Type B pancreatic cell (in vitro differentiated cells): Measurements from ENCODE around the gene HCK. TPM values are rescaled to one million over a fixed set of nuclear protein-coding genes. Genes with fewer than 3 reads are reported as not detected.

ENCODE experiments used
- DNase-seq: peaks from one replicate; pipeline ENCODE4 v3.0.0; 2021; ENCODE audit warnings: mixed read lengths; ENCODE audit not compliant: unreplicated experiment; ENCODE audit errors: extremely low spot score
- H3K27ac Mint-ChIP-seq: 2 replicates; pipeline ENCODE4 v1.8.0; 2021; ENCODE audit warnings: mild to moderate bottlenecking, mixed read lengths
- H3K27me3 Mint-ChIP-seq: 2 replicates; pipeline ENCODE4 v1.8.0; 2021; ENCODE audit warnings: mixed read lengths
- H3K36me3 Mint-ChIP-seq: 2 replicates; pipeline ENCODE4 v1.8.0; 2021; ENCODE audit warnings: mixed read lengths
- H3K4me1 Mint-ChIP-seq: one replicate; pipeline ENCODE4 v1.8.0; 2021; ENCODE audit warnings: mixed read lengths; ENCODE audit not compliant: unreplicated experiment
- H3K4me3 Mint-ChIP-seq: 2 replicates; pipeline ENCODE4 v1.8.0; 2021; ENCODE audit warnings: mild to moderate bottlenecking, mixed read lengths
- H3K9me3 Mint-ChIP-seq: 2 replicates; pipeline ENCODE4 v1.8.0; 2021; ENCODE audit warnings: mixed read lengths
- total RNA-seq: library from RNA; stranded (reverse); gene quantifications from 2 replicates; pipeline ENCODE4 v1.2.1, GENCODE V29; 2021; ENCODE audit warnings: low replicate concordance
- TF ChIP-seq, protein P1 (sequence below): fragments of 200-600 bp; sonication (generic); conservative IDR thresholded peaks from 2 replicates; pipeline ENCODE4 v1.5.0; 2021; ENCODE audit warnings: antibody characterized with exemption, mild to moderate bottlenecking

The HCK gene
- total RNA-seq, 1 donor from 2014 or later, result not detected

DNA sequence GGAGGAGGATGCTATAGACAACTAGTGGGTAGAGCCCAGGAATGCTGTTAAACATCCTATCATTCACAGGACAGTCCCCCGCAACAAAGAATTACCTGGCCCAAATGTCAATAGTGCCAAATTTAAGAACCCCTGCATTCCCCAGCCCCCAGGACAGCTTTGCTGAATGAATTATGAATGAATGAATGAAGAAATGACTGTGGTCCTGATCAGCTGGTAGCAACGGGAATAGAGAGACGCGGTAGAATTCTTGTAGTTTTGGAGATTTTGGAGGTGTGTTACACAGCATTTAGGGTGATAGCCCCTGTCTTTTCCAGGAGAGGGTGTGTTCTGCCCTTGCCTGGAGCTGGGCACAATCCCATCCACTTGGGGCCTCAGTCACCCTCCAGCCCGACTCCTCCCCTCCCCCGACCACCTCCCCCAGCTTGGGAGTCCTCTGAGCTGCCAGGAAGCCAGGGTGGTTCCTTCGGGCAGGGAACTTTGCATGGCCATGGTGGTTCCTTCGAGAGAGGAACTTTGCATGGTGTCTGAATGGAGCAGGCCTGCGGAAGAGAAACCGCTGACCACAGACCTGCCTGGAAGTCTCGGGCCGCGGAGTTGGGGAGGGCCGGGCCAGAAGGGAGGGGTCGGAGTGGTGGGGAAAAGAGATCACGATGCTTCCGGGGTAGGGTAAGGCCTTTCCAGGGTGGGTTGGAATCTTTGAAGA, 1.0 kb upstream of the HCK start:
- TF ChIP-seq, protein P1, sequence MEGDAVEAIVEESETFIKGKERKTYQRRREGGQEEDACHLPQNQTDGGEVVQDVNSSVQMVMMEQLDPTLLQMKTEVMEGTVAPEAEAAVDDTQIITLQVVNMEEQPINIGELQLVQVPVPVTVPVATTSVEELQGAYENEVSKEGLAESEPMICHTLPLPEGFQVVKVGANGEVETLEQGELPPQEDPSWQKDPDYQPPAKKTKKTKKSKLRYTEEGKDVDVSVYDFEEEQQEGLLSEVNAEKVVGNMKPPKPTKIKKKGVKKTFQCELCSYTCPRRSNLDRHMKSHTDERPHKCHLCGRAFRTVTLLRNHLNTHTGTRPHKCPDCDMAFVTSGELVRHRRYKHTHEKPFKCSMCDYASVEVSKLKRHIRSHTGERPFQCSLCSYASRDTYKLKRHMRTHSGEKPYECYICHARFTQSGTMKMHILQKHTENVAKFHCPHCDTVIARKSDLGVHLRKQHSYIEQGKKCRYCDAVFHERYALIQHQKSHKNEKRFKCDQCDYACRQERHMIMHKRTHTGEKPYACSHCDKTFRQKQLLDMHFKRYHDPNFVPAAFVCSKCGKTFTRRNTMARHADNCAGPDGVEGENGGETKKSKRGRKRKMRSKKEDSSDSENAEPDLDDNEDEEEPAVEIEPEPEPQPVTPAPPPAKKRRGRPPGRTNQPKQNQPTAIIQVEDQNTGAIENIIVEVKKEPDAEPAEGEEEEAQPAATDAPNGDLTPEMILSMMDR, result no peak
- H3K9me3 Mint-ChIP-seq, result no peaks in the 10 kb centered on the region
- peaks cover 86% of the 10 kb centered on the region for H3K27me3 Mint-ChIP-seq
- peak overlapping the region; percentile 59 for H3K4me3 Mint-ChIP-seq
- no peak for DNase-seq
- H3K4me1 Mint-ChIP-seq, result peaks cover 8% of the 10 kb centered on the region
- no peak overlapping the region for H3K27ac Mint-ChIP-seq
- peaks cover 7% of the 10 kb centered on the region for H3K36me3 Mint-ChIP-seq

DNA sequence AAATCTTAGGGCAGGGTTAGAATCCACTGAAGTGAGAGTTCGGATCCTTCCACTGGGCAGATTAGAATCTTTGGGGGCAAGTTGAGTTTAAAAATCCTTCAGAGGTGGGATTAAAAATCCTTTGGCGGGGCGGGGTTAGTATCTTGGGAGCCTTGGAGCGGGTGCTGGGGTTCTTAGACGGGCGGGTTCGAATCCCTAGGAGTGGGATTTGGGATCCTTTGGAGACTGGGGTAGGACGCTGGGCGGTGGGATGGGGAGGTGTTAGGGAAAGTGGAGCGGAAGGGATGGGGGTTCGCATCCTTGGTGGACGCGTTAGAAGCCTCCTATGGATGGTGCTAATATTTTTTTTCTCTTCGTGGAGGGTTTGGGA, 337 bp upstream of the HCK start:
- DNase-seq, result no peak
- H3K4me1 Mint-ChIP-seq, result peaks cover 8% of the 10 kb centered on the region
- H3K27ac Mint-ChIP-seq, result no peak overlapping the region
- TF ChIP-seq, protein P1, result no peak
- peaks cover 85% of the 10 kb centered on the region for H3K27me3 Mint-ChIP-seq
- H3K4me3 Mint-ChIP-seq, result peak overlapping the region; percentile 59
- peaks cover 7% of the 10 kb centered on the region for H3K36me3 Mint-ChIP-seq
- H3K9me3 Mint-ChIP-seq, result no peaks in the 10 kb centered on the region

DNA sequence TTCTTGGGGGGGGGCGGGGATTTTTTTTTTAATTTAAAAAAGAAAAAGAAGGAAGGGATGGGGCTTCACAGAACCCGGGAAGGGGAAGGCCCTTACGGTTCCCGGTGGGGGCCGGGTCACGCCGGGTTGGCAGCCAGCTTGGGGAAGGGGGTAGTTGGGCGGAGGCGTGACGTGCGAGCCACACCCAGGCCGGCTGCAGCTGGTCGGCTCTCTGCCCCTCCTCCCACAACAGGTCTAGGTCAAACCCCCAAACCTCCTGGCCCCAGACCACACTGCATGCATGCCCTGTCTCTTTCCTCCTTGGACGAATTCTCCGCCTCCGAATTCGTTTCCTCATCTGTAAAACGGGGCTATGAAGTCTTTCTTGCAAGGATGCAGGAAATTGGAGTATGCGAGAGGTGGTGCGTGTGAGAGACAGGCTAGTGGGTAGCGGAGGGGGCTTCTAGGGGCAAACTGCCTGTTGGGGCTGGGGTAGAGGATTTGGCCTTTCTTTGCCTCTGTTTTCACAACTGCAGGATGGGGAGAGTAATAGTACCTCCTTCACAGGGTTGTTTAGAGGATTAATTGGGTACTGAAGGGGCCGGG, 828 bp downstream of the HCK start:
- Mint-ChIP-seq H3K36me3 (peaks cover 7% of the 10 kb centered on the region), H3K4me3 (peak overlapping the region; percentile 14), H3K27ac (no peak overlapping the region), H3K4me1 (peaks cover 8% of the 10 kb centered on the region), H3K9me3 (no peaks in the 10 kb centered on the region), H3K27me3 (peaks cover 90% of the 10 kb centered on the region)
- DNase-seq, result no peak
- TF ChIP-seq, protein P1, result no peak

DNA sequence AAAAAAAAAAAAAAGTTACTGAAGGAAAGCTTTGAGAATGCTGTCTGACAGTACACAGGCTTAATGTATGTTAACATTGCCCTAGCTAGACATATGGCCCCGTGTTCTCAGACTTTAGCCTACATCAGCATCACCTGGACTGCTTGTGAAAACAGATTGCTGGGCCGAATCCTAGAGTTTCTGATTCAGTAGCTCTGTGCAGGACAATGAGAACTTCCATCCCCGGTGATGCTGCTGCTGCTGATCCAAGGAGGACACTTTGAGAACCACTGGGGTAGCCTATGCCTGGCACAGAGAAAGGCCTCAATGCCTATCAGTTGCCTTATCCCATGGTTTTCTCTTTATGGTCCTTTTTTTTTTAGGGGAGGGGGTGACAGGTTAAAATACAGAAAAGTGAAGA, 1.6 kb downstream of the HCK start:
- peaks cover 92% of the 10 kb centered on the region for H3K27me3 Mint-ChIP-seq
- DNase-seq, result no peak
- no peak overlapping the region for H3K4me3 Mint-ChIP-seq
- peaks cover 7% of the 10 kb centered on the region for H3K36me3 Mint-ChIP-seq
- TF ChIP-seq, protein P1, result no peak
- peaks cover 8% of the 10 kb centered on the region for H3K4me1 Mint-ChIP-seq
- no peaks in the 10 kb centered on the region for H3K9me3 Mint-ChIP-seq
- H3K27ac Mint-ChIP-seq, result no peak overlapping the region

DNA sequence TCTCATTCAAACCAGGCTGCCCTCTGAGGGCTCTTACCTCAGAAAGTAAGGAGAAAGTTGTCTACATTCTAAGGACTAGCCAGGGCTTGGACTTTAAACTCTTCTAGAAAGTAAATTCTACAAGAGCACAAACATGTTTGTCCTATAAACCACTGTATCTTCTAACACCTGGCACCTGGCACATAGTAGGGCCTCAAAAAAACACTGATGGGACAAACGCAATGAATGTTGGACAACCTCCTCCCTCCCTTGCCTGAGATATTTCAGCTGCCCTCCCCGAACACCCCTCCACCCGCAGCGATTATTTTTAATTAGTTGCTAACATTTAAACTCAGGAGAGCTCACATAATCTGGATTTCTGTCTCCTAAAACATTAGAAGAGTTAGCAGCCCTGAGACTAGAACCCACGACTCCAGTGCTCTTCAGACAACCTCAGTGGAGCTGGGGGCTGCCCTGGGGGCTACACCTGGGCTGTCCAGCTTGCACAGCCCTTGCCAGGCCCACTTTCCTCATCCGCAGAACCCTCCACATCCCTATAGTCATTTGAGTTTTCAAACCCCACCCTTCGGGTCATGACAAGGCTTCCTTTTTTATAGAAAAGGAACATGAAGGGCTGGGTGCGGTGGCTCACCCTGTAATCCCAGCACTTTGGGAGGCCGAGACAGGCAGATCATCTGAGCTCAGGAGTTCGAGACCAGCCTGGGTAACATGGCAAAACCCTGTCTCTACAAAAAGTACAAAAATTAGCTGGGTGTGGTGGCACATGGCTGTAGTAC, 4.9 kb downstream of the HCK start:
- Mint-ChIP-seq H3K4me1 (peaks cover 2% of the 10 kb centered on the region), H3K36me3 (peaks cover 2% of the 10 kb centered on the region), H3K4me3 (no peak overlapping the region), H3K27ac (no peak overlapping the region), H3K9me3 (peaks cover 5% of the 10 kb centered on the region), H3K27me3 (peaks cover 89% of the 10 kb centered on the region)
- TF ChIP-seq, protein P1, result no peak
- no peak for DNase-seq
